Caki2 (cell line): ENCODE measurements around the gene VNN1. TPM values are rescaled to one million over a fixed set of nuclear protein-coding genes. Genes with fewer than 3 reads are reported as not detected.
"Not testable (repeated sequence)": the region's sequence is repeated elsewhere in the genome, so short reads cannot be mapped to it uniquely, and the experiment has no call there.

Experiments
- DNase-seq: peaks from one replicate; pipeline ENCODE4 v3.0.0-alpha.2; 2015; ENCODE audit warnings: low read depth
- in situ Hi-C: cut with HindIII; loops from 2 replicates; pipeline ENCODE4 v1.10.0; 2016; ENCODE audit warnings: low sequenced_read_pairs, low pct_unique_long_range_greater_than_20kb, mixed read lengths
- total RNA-seq: library from RNA; depleted of rRNA; stranded (reverse); fragments of >200 nt; shearing (Covaris generic); gene quantifications from 2 replicates; pipeline ENCODE4 v1.2.3, GENCODE V29; 2014; ENCODE audit warnings: low replicate concordance

Gene VNN1
- total RNA-seq, 1 experiment from 2014 or later = not detected

DNA sequence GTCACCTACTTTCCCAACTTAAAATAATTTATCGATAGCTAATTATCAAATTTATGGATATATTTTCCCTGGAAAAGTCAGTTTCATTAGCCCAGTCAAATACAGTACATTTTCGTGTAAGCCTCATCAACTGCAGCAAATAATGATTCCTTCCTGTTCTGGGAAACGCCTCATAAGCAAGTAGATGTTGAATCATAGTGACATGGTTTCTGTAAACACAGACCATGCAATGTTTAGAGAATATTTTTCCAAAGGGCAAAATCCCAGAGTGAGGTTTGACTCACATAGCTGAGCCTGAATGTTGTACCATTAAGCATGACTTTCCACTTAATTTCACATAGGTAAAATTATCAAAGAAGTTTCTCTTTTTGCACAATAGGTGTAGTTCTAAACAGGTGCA lies 16.7 kb upstream of the VNN1 start:
- peak; percentile 57 for DNase-seq
- in situ Hi-C loops = no loop called here

DNA sequence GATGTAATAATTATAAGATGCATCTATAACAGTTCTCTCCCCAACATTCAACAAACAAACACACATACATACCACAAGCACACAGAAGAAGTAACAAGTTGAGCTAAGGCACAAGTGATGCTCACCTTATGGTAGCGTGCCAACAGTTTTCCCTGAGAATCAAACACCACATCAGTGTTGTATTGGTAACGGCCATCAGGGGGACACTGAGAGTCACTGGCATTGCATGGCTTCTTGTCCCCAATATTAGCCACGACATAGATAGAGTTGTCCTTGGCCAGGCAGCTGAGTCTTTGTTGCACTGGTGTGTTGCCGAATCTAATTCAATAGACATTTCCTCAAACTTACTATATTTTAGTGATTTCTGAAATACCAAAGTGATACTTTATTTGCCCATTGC lies 14.8 kb upstream of the VNN1 start:
- DNase-seq = no peak
- in situ Hi-C loops = no loop called here

- no peak for DNase-seq
- in situ Hi-C loops = no loop called here
These were observed 12.7 kb upstream of the VNN1 start for GRCh38 chr6:132726608-132726975.

DNA sequence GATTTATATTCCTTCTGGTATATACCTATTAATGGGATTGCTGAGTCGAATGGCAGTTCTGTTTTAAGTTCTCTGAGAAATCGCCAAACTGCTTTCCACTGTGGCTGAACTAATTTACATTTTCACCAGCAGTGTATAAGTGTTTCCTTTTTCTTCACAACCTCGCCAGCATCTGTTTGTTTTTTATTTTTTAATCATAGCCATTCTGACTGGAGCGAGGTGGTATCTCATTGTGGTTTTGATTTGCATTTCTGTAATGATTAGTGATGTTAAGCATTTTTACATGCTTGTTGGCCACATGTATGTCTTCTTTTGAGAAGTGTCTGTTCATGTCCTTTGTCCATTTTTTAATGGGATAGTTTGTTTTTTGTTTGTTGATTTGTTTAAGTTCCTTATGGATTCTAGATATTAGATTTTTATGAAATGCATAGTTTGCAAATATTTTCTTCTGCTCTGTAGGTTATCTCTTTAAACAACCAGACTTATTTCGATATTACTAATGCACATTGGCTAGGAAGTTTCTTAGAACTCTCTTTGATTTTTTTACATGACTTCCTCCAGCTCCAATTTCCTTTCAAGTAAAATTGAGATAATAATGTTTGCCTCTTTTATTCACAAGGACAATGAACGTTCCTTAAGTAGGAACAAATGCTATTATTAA lies 12.2 kb upstream of the VNN1 start:
- DNase-seq = no peak
- in situ Hi-C loops = no loop called here

- DNase-seq = no peak
- in situ Hi-C loops = no loop called here
These were observed 11.6 kb upstream of the VNN1 start for GRCh38 chr6:132725471-132725870.

GRCh38 chr6:132719736-132720448 lies 6.0 kb upstream of the VNN1 start:
- in situ Hi-C loops = no loop called here
- DNase-seq = peak; percentile 39

DNA sequence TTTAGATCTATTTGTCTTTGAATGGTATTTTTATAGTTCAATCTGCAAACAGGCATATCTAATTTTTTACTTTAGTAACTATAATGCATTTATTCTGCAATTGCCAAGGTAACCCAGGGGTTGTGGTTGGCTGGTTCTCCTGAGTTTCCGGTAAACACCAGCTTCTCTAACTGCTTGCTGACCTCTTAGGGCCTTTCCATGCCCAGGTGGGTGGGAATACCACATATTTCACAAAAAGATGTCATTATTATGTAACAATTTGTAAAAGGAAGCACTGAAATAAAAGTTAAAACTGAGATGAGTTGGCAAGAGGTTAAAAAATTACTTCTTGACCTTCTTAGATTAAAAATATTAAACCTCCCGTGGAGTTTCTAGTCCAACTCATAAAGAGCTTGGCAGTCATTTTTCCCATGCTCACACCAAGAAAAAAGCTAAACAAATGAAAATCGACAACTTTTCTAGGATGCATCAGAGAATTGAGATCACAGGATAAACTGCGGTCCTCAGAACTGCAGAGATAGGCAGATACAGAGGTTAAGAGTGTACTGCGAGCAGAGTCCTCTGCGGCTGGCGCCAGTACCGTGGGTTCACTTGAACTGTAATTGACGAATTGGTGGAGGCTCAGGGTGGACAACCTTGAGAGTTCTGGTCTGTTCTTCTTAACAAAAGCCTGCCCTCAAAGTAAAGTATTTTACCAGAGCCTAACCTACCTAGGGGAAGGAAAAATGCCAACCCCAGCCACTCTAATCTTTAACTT lies 2.2 kb upstream of the VNN1 start:
- no peak for DNase-seq
- in situ Hi-C loops = no loop called here

DNA sequence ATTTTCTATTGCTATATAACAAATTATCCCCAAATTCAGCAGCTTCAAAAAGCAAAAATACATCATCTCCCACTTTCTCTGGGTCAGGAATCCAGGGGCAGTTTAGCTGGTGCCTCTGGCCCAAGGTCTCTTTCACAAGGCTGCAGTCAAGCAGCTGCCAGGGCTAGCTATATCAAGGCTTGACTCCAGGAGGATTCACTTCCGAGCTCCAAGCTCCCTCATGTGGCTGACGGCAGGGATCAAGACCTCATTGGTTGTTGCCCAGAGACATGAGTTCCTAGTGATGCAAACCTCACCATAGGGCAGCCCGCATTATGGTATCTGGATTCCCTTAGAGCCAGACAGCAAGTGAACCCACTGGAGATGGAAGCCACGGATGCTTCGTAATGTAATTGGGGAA lies 1.3 kb upstream of the VNN1 start:
- DNase-seq = peak; percentile 28
- in situ Hi-C loops = no loop called here

DNA sequence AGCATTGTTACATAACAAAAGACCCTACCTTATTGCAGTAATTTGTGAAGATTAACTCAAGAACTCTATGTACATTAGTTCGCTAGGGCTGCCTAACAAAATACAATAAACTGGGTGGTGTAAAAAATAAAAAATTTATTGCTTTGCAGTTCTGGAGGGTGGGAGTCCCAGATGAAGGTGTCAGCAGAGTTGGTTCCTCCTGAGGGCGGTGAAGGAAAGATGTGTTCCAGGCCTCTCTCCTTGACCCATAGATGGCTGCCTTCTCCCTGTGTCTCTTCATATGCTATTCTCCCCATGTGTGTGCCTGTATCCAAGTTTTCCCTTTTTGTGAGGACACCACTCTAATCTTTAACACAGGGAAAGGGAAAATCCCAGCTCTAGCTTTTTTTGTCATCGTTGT lies 305 bp upstream of the VNN1 start:
- in situ Hi-C loops = no loop called here

DNA sequence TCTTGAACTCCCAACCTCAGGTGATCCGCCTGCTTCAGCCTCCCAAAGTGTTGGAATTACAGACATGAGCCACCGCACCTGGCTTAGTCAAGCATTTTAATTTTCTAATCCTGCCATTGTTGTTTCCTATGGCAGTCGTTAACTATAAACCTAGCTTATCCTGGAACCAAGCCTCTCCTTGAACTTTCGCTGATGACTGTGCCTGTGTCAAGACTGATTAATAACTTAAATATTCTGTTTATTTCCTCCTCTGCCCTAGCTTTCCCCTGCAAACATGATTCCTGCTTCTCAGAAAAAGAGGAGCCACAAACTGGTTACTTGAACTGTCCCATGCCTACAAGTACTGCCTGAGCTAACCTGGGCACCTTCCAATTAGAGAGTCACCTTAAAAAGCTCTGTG lies 1.5 kb downstream of the VNN1 start:
- DNase-seq = peak; percentile 73

More for the DNA sequence above, 305 bp upstream of the VNN1 start:
- no peak for DNase-seq

DNA sequence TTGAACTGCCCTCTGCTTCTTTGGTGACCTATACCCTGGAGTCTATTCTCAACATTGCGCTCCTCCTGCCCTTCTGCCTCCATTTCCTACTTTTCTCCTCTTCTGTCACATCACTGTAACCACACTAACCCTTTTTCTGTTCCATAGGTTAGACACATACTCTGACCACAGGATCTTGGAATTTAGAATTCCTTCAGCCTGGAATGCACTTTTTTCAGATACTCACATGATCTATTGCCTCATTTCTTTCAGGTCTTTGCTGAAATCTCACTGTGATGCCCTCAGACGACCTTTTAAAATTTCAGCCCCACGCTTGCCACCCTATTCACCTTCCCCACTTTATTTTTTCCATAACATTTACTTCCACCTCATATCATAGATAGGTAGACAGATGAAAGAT lies 5.1 kb downstream of the VNN1 start:
- in situ Hi-C loops = no loop called here
- DNase-seq = no peak

More for the DNA sequence above, 1.5 kb downstream of the VNN1 start:
- in situ Hi-C loops = no loop called here

GRCh38 chr6:132708002-132708401 lies 5.9 kb downstream of the VNN1 start:
- DNase-seq = no peak
- in situ Hi-C loops = no loop called here

- DNase-seq, in situ Hi-C loops: not testable (repeated sequence)
These were observed 7.1 kb downstream of the VNN1 start for GRCh38 chr6:132706756-132707155.

GRCh38 chr6:132703936-132704335 lies 9.9 kb downstream of the VNN1 start:
- in situ Hi-C loops = no loop called here
- DNase-seq = no peak

GRCh38 chr6:132698608-132699007 lies 15.2 kb downstream of the VNN1 start:
- in situ Hi-C loops = no loop called here
- no peak for DNase-seq

DNA sequence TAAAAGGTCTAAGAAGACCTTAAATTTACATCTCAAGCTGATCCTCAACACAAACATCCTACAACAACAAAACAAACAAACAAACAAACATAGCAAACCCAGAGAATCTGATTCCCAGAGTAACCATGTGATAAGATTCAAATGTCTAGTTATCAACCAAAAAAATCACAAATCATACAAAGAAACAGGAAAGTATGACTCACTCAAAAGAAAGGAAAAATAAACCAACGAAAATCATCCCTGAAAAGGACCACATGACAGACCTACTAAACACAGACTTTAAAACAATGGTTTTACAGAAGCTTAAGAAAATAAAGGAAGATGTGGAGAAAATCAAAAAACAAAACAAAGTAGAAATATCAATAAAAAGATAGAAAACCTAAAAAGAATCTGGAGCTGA lies 18.1 kb downstream of the VNN1 start:
- in situ Hi-C loops = no loop called here
- no peak for DNase-seq

DNA sequence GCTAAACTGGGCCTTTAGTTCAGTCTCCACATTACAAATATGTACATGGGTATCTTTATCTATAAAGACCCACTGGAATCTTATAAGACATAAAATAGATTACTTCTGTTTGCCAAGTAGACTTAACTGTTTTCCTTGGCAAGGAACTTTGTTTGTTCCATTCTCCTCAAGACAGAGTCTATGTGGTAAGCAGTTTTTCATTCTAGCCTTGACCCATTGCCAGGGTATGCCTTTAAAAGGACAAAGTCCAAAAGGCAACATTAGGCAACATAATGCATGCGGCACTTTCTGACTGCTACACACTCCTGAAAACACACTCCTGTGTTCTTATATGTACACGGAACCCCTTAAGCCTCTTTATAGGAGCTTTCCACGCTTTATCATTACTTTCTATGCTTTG lies 20.4 kb downstream of the VNN1 start:
- in situ Hi-C loops = no loop called here
- DNase-seq = no peak

DNA sequence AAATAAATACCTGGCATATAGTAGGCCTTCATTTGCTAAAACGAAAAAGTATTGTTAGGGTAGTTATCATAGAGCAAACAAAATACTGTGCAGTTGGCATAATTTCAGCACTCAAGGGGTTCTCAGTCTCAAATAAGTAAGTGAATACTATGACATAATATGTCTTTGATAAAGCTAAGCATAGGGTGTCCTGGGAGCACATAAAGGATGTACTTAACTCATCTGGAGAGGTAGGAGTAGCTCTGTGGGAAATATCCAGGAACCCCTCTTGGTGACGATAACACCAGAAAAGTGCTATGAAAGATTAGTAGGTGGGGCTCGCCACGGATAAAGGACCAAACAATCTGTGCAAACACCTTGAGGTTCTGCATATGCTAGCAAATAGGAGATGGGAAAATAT lies 23.2 kb downstream of the VNN1 start:
- in situ Hi-C loops = no loop called here
- DNase-seq = no peak

GRCh38 chr6:132687306-132687705 lies 26.5 kb downstream of the VNN1 start:
- peak; percentile 65 for DNase-seq
- in situ Hi-C loops = no loop called here
